Measurements from ENCODE around the gene CCDC6. TPM values are rescaled to one million over a fixed set of nuclear protein-coding genes. Genes with fewer than 3 reads are reported as not detected.

CCDC6 gene
- total RNA-seq, 1 experiment from 2014 or later, result 54.9 TPM

DNA sequence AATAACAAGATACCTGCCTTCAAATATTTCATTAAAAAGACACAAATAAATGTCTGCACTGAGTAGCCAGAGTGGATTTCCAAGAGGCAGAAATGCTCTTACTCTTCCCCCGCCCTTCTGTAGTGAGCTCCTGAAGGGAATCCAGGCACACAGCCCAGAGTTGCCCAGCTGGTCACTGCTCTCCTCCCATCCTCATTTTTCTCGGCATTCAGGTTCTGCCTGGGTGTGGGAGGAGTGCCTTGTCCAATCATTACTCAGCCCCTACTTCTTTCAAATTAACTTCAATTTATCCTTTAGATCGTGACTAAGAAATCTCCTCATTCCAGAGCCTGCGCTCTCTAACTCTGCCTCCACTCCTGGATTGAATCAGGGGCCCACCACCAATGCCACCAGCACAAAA lies 12.2 kb downstream of the CCDC6 start:
- no peaks in the 10 kb centered on the region for H3K9me3 ChIP-seq (ENCODE audit: control insufficient read depth in 1 of 2, insufficient read depth in 1 of 2, low read depth in 1 of 2, low read length in 2 of 2)
- ATAC-seq (no peak), DNase-seq (ENCODE audit: low read depth, low spot score) (no peak)
- H3K4me2 ChIP-seq (ENCODE audit: low read length), result no peak overlapping the region
- H3K4me1 ChIP-seq (ENCODE audit: control insufficient read depth in 1 of 2, insufficient read depth in 2 of 2, low read length in 2 of 2), result peaks cover 0 to 5% of the 10 kb centered on the region in 2 experiments; a peak in 1 of 4 replicates
- H2AFZ ChIP-seq (ENCODE audit: low read depth, low read length, poor library complexity, severe bottlenecking), result no peak overlapping the region
- intact Hi-C loops (cut with micrococcal nuclease), result no loop called here
- ChIA-PET RAD21 (ENCODE audit: low non-redundant PET in 1 of 2, low total read pairs in 2 of 2, uncharacterized antibody in 2 of 2, unreplicated experiment in 2 of 2) (no interaction called here), POLR2A (no interaction called here), CTCF (no interaction called here)
- no peak overlapping the region for H3K9ac ChIP-seq (ENCODE audit: low read length)
- no peak overlapping the region for H3K27ac ChIP-seq (ENCODE audit: low read depth, low read length)
- no peaks in the 10 kb centered on the region for H3K27me3 ChIP-seq (ENCODE audit: insufficient read depth, low read length)
- H3K4me3 ChIP-seq (replicated peaks in 1 of 2; ENCODE audit: low read depth in 1 of 2, low read length in 2 of 2), result no peak overlapping the region
- no TSS peak for BruUV-seq (replicated peaks)
- no peaks in the 10 kb centered on the region for H3K36me3 ChIP-seq (ENCODE audit: control insufficient read depth in 1 of 2, insufficient read depth in 2 of 2, low read length in 2 of 2)
- peaks cover 96% of the 10 kb centered on the region for H3K79me2 ChIP-seq (ENCODE audit: insufficient read depth, low read length)
- H4K20me1 ChIP-seq (ENCODE audit: insufficient read depth), result peaks cover 3% of the 10 kb centered on the region; the same call in 1 of the 2 replicates
- H3K9me2 ChIP-seq (ENCODE audit: insufficient read depth), result no peaks in the 10 kb centered on the region
- TF ChIP-seq REST (IDR thresholded peaks at IDR 0.05; ENCODE audit: low read depth), result no peak
- TF ChIP-seq CBX3 (IDR thresholded peaks at IDR 0.05; ENCODE audit: low read depth), result no peak
- no peak for TF ChIP-seq POLR2A (IDR thresholded peaks at IDR 0.05; ENCODE audit: borderline replicate concordance, extremely low read depth, insufficient read depth, insufficient read length)

DNA sequence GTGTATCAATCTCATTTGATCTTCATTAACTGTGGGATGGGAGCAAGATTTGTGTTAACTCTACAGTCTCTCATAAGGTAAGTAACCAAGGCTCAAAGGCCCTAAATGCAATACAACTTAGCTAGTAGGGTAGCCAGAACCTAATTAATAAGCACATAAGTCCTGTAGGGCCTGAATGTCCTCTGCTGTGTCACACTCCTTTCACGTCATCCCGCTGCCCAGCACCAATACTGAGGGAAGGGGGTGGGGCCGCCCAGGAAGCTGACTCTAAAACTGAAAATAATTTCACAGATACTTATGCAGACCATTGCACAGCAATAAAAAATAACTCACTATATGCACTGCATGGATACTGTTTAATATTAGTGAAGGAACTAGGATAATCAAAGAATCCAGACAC lies 13.7 kb downstream of the CCDC6 start:
- no TSS peak for BruUV-seq (replicated peaks)
- peaks cover 3% of the 10 kb centered on the region; the same call in 1 of the 2 replicates for H4K20me1 ChIP-seq (ENCODE audit: insufficient read depth)
- ChIA-PET RAD21 (ENCODE audit: low non-redundant PET in 1 of 2, low total read pairs in 2 of 2, uncharacterized antibody in 2 of 2, unreplicated experiment in 2 of 2) (no interaction called here), POLR2A (no interaction called here), CTCF (interaction anchor here (1.0 kb wide), 1 partner anchor 13 kb away, joined by 3 read pairs; the partner anchor contains the start of gene CCDC6)
- H3K36me3 ChIP-seq (ENCODE audit: control insufficient read depth in 1 of 2, insufficient read depth in 2 of 2, low read length in 2 of 2), result no peaks in the 10 kb centered on the region
- peaks cover 96% of the 10 kb centered on the region for H3K79me2 ChIP-seq (ENCODE audit: insufficient read depth, low read length)
- H3K9me3 ChIP-seq (ENCODE audit: control insufficient read depth in 1 of 2, insufficient read depth in 1 of 2, low read depth in 1 of 2, low read length in 2 of 2), result no peaks in the 10 kb centered on the region
- H3K27me3 ChIP-seq (ENCODE audit: insufficient read depth, low read length), result no peaks in the 10 kb centered on the region
- no peak overlapping the region for H3K27ac ChIP-seq (ENCODE audit: low read depth, low read length)
- no peak overlapping the region for H3K4me2 ChIP-seq (ENCODE audit: low read length)
- intact Hi-C loops (cut with micrococcal nuclease), result no loop called here
- no peak for ATAC-seq
- H3K9ac ChIP-seq (ENCODE audit: low read length), result no peak overlapping the region
- H2AFZ ChIP-seq (ENCODE audit: low read depth, low read length, poor library complexity, severe bottlenecking), result no peak overlapping the region
- no peak for DNase-seq (ENCODE audit: low read depth, low spot score)
- no peak overlapping the region for H3K4me3 ChIP-seq (replicated peaks in 1 of 2; ENCODE audit: low read depth in 1 of 2, low read length in 2 of 2)
- H3K9me2 ChIP-seq (ENCODE audit: insufficient read depth), result no peaks in the 10 kb centered on the region
- peaks cover 0 to 5% of the 10 kb centered on the region in 2 experiments; a peak in 1 of 4 replicates for H3K4me1 ChIP-seq (ENCODE audit: control insufficient read depth in 1 of 2, insufficient read depth in 2 of 2, low read length in 2 of 2)
- TF ChIP-seq ZBTB33 (IDR thresholded peaks at IDR 0.05; ENCODE audit: extremely low read depth, insufficient replicate concordance, low read length) (no peak), JUND (IDR thresholded peaks at IDR 0.05) (no peak), CEBPB (IDR thresholded peaks at IDR 0.05; ENCODE audit: low read depth) (no peak), RAD21 (IDR thresholded peaks at IDR 0.05; ENCODE audit: low read depth) (no peak), EZH2 (IDR thresholded peaks at IDR 0.05) (no peak), YY1 (IDR thresholded peaks at IDR 0.05; ENCODE audit: extremely low read depth, insufficient replicate concordance, low read depth, low read length) (no peak), ATF3 (IDR thresholded peaks at IDR 0.05) (no peak), EGR1 (IDR thresholded peaks at IDR 0.05; ENCODE audit: low read depth) (no peak), ZNF274 (IDR thresholded peaks at IDR 0.05; ENCODE audit: low read depth, low read length) (no peak), POLR2AphosphoS5 (IDR thresholded peaks at IDR 0.05; ENCODE audit: low read depth, low read length) (no peak), MAX (IDR thresholded peaks at IDR 0.05) (no peak), ELF1 (IDR thresholded peaks at IDR 0.05; ENCODE audit: borderline replicate concordance, low read depth) (no peak), SRF (IDR thresholded peaks at IDR 0.05; ENCODE audit: low read depth) (no peak)
